ENCODE results near the gene LZIC. TPM values are rescaled to one million over a fixed set of nuclear protein-coding genes. Genes with fewer than 3 reads are reported as not detected.

LZIC gene
- total RNA-seq, 4 donors from 2014 or later: 25.4 to 30.6 (median 27.7) TPM

- DNase-seq (ENCODE audit: extremely low spot score): no peak
- no peaks in the 10 kb centered on the region for H3K27me3 ChIP-seq
- WGBS: 65% methylated on average over 4 of the region's 4 CpGs
- TF ChIP-seq CTCF (IDR thresholded peaks at IDR 0.05) (no peak), POLR2AphosphoS5 (IDR thresholded peaks at IDR 0.05) (no peak), POLR2A (IDR thresholded peaks at IDR 0.05; ENCODE audit: low read depth) (no peak), EP300 (IDR thresholded peaks at IDR 0.05) (no peak)
- intact Hi-C loops (cut with DNase I): no loop called here
- no peaks in the 10 kb centered on the region for H3K9me3 ChIP-seq
- H3K4me1 ChIP-seq: peaks cover 42 to 59% (median 45%) of the 10 kb centered on the region in 4 donors
- H3K27ac ChIP-seq (replicated peaks in 1 of 4): no peak overlapping the region
- no peaks in the 10 kb centered on the region for H3K36me3 ChIP-seq
- H3K4me3 ChIP-seq: no peak overlapping the region
Observed at GRCh38 chr1:9905010-9905409, 38.2 kb downstream of the LZIC start.

- Histone ChIP-seq H3K27me3 (no peaks in the 10 kb centered on the region), H3K4me1 (peaks cover 44 to 63% (median 47%) of the 10 kb centered on the region in 4 donors), H3K9me3 (no peaks in the 10 kb centered on the region), H3K27ac (replicated peaks in 1 of 4) (no peak overlapping the region), H3K4me3 (no peak overlapping the region), H3K36me3 (no peaks in the 10 kb centered on the region)
- no peak for DNase-seq (ENCODE audit: extremely low spot score)
- TF ChIP-seq POLR2AphosphoS5 (IDR thresholded peaks at IDR 0.05): no peak
- no peak for TF ChIP-seq POLR2A (IDR thresholded peaks at IDR 0.05; ENCODE audit: low read depth)
- no peak for TF ChIP-seq EP300 (IDR thresholded peaks at IDR 0.05)
- TF ChIP-seq CTCF (IDR thresholded peaks at IDR 0.05): no peak
- 61% methylated on average over 3 of the region's 3 CpGs for WGBS
- intact Hi-C loops (cut with DNase I): no loop called here
Observed at GRCh38 chr1:9904596-9904995, 38.6 kb downstream of the LZIC start.

GRCh38 chr1:9903801-9904527 lies 39.2 kb downstream of the LZIC start:
- DNase-seq (ENCODE audit: extremely low spot score): no peak
- Histone ChIP-seq H3K9me3 (no peaks in the 10 kb centered on the region), H3K4me1 (peaks cover 37 to 58% (median 40%) of the 10 kb centered on the region in 4 donors), H3K36me3 (no peaks in the 10 kb centered on the region), H3K4me3 (no peak overlapping the region), H3K27me3 (no peaks in the 10 kb centered on the region), H3K27ac (replicated peaks in 1 of 4) (no peak overlapping the region)
- intact Hi-C loops (cut with DNase I): no loop called here
- 92% methylated on average over 8 of the region's 9 CpGs for WGBS
- TF ChIP-seq POLR2A (IDR thresholded peaks at IDR 0.05; ENCODE audit: low read depth) (no peak), POLR2AphosphoS5 (IDR thresholded peaks at IDR 0.05) (no peak), CTCF (IDR thresholded peaks at IDR 0.05) (no peak), EP300 (IDR thresholded peaks at IDR 0.05) (no peak)

- no peak for TF ChIP-seq EP300 (IDR thresholded peaks at IDR 0.05)
- no peak for TF ChIP-seq CTCF (IDR thresholded peaks at IDR 0.05)
- TF ChIP-seq POLR2AphosphoS5 (IDR thresholded peaks at IDR 0.05): no peak
- TF ChIP-seq POLR2A (IDR thresholded peaks at IDR 0.05; ENCODE audit: low read depth): no peak
- intact Hi-C loops (cut with DNase I): no loop called here
- H3K9me3 ChIP-seq: no peaks in the 10 kb centered on the region
- peaks cover 27 to 46% (median 32%) of the 10 kb centered on the region in 4 donors for H3K4me1 ChIP-seq
- 69% methylated on average over 6 of the region's 6 CpGs for WGBS
- H3K27ac ChIP-seq (replicated peaks in 1 of 4): peak overlapping the region in 2 of 4 donors; percentile 61 to 66
- H3K27me3 ChIP-seq: no peaks in the 10 kb centered on the region
- H3K36me3 ChIP-seq: no peaks in the 10 kb centered on the region
- DNase-seq (ENCODE audit: extremely low spot score): no peak
- H3K4me3 ChIP-seq: no peak overlapping the region
Observed at GRCh38 chr1:9902060-9902452, 41.1 kb downstream of the LZIC start.
